Panc1 (cell line): ENCODE results near the gene TULP3. TPM values are rescaled to one million over a fixed set of nuclear protein-coding genes. Genes with fewer than 3 reads are reported as not detected.
A peak's percentile ranks its signal among the peaks of the same experiment; 100 is the strongest.

Source experiments
- ATAC-seq: fragments of 200-7000 bp; cut with Tn5 transposase; 2 replicates; pipeline ENCODE4 v1.9.1; 2020; ENCODE audit warnings: mild to moderate bottlenecking, moderate library complexity
- BruUV-seq: library from RNA; stranded (reverse); fragments of 400-500 nt; replicated peaks from 2 replicates; lab custom pipeline; 2021; lab: Mats Ljungman, UMichigan
- CTCF ChIA-PET: fragments of 300-600 bp; sonication (Branson Sonifier 250); formaldehyde crosslinking; loops from one replicate; lab custom pipeline; 2022; ENCODE audit warnings: antibody characterized with exemption; lab: Charles Lee
- POLR2A ChIA-PET: fragments of 300-600 bp; sonication (Branson Sonifier 250); formaldehyde crosslinking; loops from one replicate; lab custom pipeline; 2022; ENCODE audit warnings: antibody characterized with exemption; lab: Charles Lee
- DNase-seq: peaks from one replicate; pipeline ENCODE4 v3.0.0-alpha.2; 2010; ENCODE audit warnings: low read depth, low spot score
- H3K27ac ChIP-seq: 2 replicates; pipeline ENCODE4 v1.5.1; 2011; ENCODE audit warnings: mild to moderate bottlenecking, low read length, inconsistent platforms
- H3K27me3 ChIP-seq: fragments of 200-500 bp; sonication (Bioruptor generic); 2 replicates; pipeline ENCODE4 v1.6.0; 2014; ENCODE audit warnings: low read length, inconsistent platforms; ENCODE audit not compliant: control insufficient read depth, insufficient read depth
- H3K36me3 ChIP-seq: fragments of 200-500 bp; sonication (Bioruptor generic); 2 replicates; pipeline ENCODE4 v1.5.1; 2014; ENCODE audit warnings: inconsistent platforms, mild to moderate bottlenecking, low read length, moderate library complexity; ENCODE audit not compliant: control insufficient read depth, insufficient read depth
- H3K4me1 ChIP-seq: 2 replicates; pipeline ENCODE4 v1.5.1; 2011; ENCODE audit warnings: inconsistent platforms, mild to moderate bottlenecking, low read length, moderate library complexity; ENCODE audit not compliant: control insufficient read depth, insufficient read depth
- H3K4me3 ChIP-seq, 2 experiments: 2 replicates each; pipeline ENCODE4 v1.5.1; 2011 to 2012; ENCODE audit warnings: low read depth in 2 of 2, low read length in 2 of 2, mild to moderate bottlenecking in 2 of 2, inconsistent platforms in 1 of 2, moderate library complexity in 1 of 2
- H3K9me3 ChIP-seq: fragments of 200-500 bp; sonication (Bioruptor generic); 2 replicates; pipeline ENCODE4 v1.5.1; 2014; ENCODE audit warnings: low read depth, mild to moderate bottlenecking, inconsistent platforms, low read length, moderate library complexity; ENCODE audit not compliant: control insufficient read depth, insufficient read depth
- POLR2AphosphoS5 ChIP-seq: IDR thresholded peaks from 2 replicates; pipeline ENCODE4 v1.6.1; 2012; ENCODE audit warnings: mild to moderate bottlenecking, low read depth, low read length, moderate library complexity
- SIN3A ChIP-seq: IDR thresholded peaks from 2 replicates; pipeline ENCODE4 v1.6.1; 2012; ENCODE audit warnings: low read depth, mild to moderate bottlenecking, low read length, moderate library complexity, borderline replicate concordance; ENCODE audit not compliant: insufficient read depth
- TCF7L2 ChIP-seq: IDR thresholded peaks from 2 replicates; pipeline ENCODE4 v1.6.1; 2011; ENCODE audit warnings: mild to moderate bottlenecking, low read depth, low read length, inconsistent platforms
- in situ Hi-C: cut with HindIII; loops from 2 replicates; pipeline ENCODE4 v1.10.0; 2016; ENCODE audit warnings: low sequenced_read_pairs, low pct_unique_long_range_greater_than_20kb
- intact Hi-C: fragments of 100-400 bp; cut with micrococcal nuclease; formaldehyde crosslinking; loops from one replicate; pipeline ENCODE4 v1.10.0; 2022; ENCODE audit not compliant: unreplicated experiment
- total RNA-seq: library from RNA; stranded (reverse); gene quantifications from one replicate; pipeline ENCODE4 v1.2.1, GENCODE V29; 2021; ENCODE audit not compliant: unreplicated experiment
- TF ChIP-seq, protein P1 (sequence below): fragments of 450-650 bp; IDR thresholded peaks from 2 replicates; pipeline ENCODE4 v1.5.1; 2017; ENCODE audit warnings: mild to moderate bottlenecking
- TF ChIP-seq, protein P2 (sequence below), 2 experiments: IDR thresholded peaks; 2 replicates each; pipeline ENCODE4 v1.6.1; 2011 to 2012; ENCODE audit warnings: low read depth in 2 of 2, control low read depth in 1 of 2, low read length in 1 of 2, mild to moderate bottlenecking in 1 of 2, moderate library complexity in 1 of 2; ENCODE audit not compliant: insufficient read depth in 1 of 2

Gene TULP3
- total RNA-seq, 1 experiment from 2014 or later, result 29.3 TPM

GRCh38 chr12:2959505-2960389 is 69.1 kb downstream of the TULP3 start:
- BruUV-seq, result no TSS peak
- Histone ChIP-seq H3K4me1 (peaks cover 22% of the 10 kb centered on the region), H3K27me3 (no peaks in the 10 kb centered on the region), H3K36me3 (no peaks in the 10 kb centered on the region), H3K27ac (peak overlapping the region; percentile 72), H3K9me3 (no peaks in the 10 kb centered on the region), H3K4me3 (peak overlapping the region; percentile 67 to 73)
- ATAC-seq, result peak; percentile 57
- in situ Hi-C loops (no loop called here), intact Hi-C loops (no loop called here)
- ChIA-PET POLR2A (no interaction called here), CTCF (no interaction called here)
- 0 out of 2 replicates have a peak, but pooled peaks have one; percentile 0 for TF ChIP-seq SIN3A
- TF ChIP-seq, protein P1, sequence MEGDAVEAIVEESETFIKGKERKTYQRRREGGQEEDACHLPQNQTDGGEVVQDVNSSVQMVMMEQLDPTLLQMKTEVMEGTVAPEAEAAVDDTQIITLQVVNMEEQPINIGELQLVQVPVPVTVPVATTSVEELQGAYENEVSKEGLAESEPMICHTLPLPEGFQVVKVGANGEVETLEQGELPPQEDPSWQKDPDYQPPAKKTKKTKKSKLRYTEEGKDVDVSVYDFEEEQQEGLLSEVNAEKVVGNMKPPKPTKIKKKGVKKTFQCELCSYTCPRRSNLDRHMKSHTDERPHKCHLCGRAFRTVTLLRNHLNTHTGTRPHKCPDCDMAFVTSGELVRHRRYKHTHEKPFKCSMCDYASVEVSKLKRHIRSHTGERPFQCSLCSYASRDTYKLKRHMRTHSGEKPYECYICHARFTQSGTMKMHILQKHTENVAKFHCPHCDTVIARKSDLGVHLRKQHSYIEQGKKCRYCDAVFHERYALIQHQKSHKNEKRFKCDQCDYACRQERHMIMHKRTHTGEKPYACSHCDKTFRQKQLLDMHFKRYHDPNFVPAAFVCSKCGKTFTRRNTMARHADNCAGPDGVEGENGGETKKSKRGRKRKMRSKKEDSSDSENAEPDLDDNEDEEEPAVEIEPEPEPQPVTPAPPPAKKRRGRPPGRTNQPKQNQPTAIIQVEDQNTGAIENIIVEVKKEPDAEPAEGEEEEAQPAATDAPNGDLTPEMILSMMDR, result no peak
- TF ChIP-seq TCF7L2, result 0 out of 2 replicates have a peak, but pooled peaks have one; percentile 6
- no peak for DNase-seq

GRCh38 chr12:2960390-2960956 is 69.8 kb downstream of the TULP3 start:
- H3K27ac ChIP-seq, result peak overlapping the region; percentile 72
- no peak for DNase-seq
- POLR2A ChIA-PET, result no interaction called here

More at GRCh38 chr12:2960390-2960956, 69.8 kb downstream of the TULP3 start:
- CTCF ChIA-PET, result interaction anchor here (0.6 kb wide), 1 partner anchor 75 kb away, joined by 3 read pairs; no protein-coding TSS in a partner anchor
- TF ChIP-seq, protein P1, result no peak
- TF ChIP-seq TCF7L2, result no peak
- TF ChIP-seq POLR2AphosphoS5, result no peak
- TF ChIP-seq, protein P2, sequence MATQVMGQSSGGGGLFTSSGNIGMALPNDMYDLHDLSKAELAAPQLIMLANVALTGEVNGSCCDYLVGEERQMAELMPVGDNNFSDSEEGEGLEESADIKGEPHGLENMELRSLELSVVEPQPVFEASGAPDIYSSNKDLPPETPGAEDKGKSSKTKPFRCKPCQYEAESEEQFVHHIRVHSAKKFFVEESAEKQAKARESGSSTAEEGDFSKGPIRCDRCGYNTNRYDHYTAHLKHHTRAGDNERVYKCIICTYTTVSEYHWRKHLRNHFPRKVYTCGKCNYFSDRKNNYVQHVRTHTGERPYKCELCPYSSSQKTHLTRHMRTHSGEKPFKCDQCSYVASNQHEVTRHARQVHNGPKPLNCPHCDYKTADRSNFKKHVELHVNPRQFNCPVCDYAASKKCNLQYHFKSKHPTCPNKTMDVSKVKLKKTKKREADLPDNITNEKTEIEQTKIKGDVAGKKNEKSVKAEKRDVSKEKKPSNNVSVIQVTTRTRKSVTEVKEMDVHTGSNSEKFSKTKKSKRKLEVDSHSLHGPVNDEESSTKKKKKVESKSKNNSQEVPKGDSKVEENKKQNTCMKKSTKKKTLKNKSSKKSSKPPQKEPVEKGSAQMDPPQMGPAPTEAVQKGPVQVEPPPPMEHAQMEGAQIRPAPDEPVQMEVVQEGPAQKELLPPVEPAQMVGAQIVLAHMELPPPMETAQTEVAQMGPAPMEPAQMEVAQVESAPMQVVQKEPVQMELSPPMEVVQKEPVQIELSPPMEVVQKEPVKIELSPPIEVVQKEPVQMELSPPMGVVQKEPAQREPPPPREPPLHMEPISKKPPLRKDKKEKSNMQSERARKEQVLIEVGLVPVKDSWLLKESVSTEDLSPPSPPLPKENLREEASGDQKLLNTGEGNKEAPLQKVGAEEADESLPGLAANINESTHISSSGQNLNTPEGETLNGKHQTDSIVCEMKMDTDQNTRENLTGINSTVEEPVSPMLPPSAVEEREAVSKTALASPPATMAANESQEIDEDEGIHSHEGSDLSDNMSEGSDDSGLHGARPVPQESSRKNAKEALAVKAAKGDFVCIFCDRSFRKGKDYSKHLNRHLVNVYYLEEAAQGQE (IDR thresholded peaks at IDR 0.05; ENCODE audit: insufficient read depth in 1 of 2, low read depth in 2 of 2, low read length in 1 of 2), result no peak
- TF ChIP-seq SIN3A, result no peak
- Histone ChIP-seq H3K4me3 (peak overlapping the region; percentile 67 to 73), H3K36me3 (no peaks in the 10 kb centered on the region), H3K27me3 (no peaks in the 10 kb centered on the region), H3K4me1 (peaks cover 22% of the 10 kb centered on the region), H3K9me3 (no peaks in the 10 kb centered on the region)
- no TSS peak for BruUV-seq
- in situ Hi-C loops, result no loop called here
- intact Hi-C loops, result no loop called here
- ATAC-seq, result no peak
